RWPE2 (cell line): Measurements from ENCODE around the gene EMD.
"Not testable (repeated sequence)": the region's sequence is repeated elsewhere in the genome, so short reads cannot be mapped to it uniquely, and the experiment has no call there.

Experiments
- ATAC-seq: fragments of 200-7000 bp; cut with Tn5 transposase; 3 replicates; pipeline ENCODE4 v1.9.1; 2021; ENCODE audit warnings: low read depth
- DNase-seq: peaks from one replicate; pipeline ENCODE4 v3.0.0-alpha.2; 2020; ENCODE audit warnings: low spot score
- H3K27ac ChIP-seq: fragments of 450-650 bp; 2 replicates; pipeline ENCODE4 v1.5.1; 2017; ENCODE audit warnings: mild to moderate bottlenecking; ENCODE audit not compliant: poor library complexity, severe bottlenecking
- H3K27me3 ChIP-seq: fragments of 250-450 bp; sonication (Bioruptor Pico); 2 replicates; pipeline ENCODE4 v1.5.1; 2021; ENCODE audit warnings: mild to moderate bottlenecking, moderate library complexity; ENCODE audit not compliant: insufficient read depth, poor library complexity, severe bottlenecking
- H3K36me3 ChIP-seq: fragments of 250-450 bp; sonication (Bioruptor Pico); 2 replicates; pipeline ENCODE4 v1.5.1; 2020; ENCODE audit warnings: low read depth, mild to moderate bottlenecking, moderate library complexity
- H3K4me1 ChIP-seq: fragments of 250-450 bp; sonication (Bioruptor Pico); 2 replicates; pipeline ENCODE4 v1.5.1; 2021; ENCODE audit warnings: mild to moderate bottlenecking, moderate library complexity; ENCODE audit not compliant: insufficient read depth, poor library complexity, severe bottlenecking
- H3K4me3 ChIP-seq: fragments of 250-450 bp; sonication (Bioruptor Pico); 2 replicates; pipeline ENCODE4 v1.5.1; 2021; ENCODE audit warnings: mild to moderate bottlenecking, moderate library complexity; ENCODE audit not compliant: severe bottlenecking
- H3K9me3 ChIP-seq: fragments of 250-450 bp; sonication (Bioruptor Pico); 2 replicates; pipeline ENCODE4 v1.5.1; 2021; ENCODE audit warnings: mild to moderate bottlenecking, moderate library complexity; ENCODE audit not compliant: severe bottlenecking
- CTCF ChIP-seq: fragments of 450-650 bp; IDR thresholded peaks from one replicate; pipeline ENCODE4 v1.5.1; 2017; ENCODE audit warnings: mild to moderate bottlenecking, moderate library complexity; ENCODE audit not compliant: poor library complexity, severe bottlenecking

EMD gene

GRCh38 chrX:154378799-154379568, at the start of gene EMD:
TSS of gene EMD (plus strand) at chrX:154379295. CDS start at chrX:154379485, 190 bp downstream.
- H3K4me1 ChIP-seq: peaks cover 8% of the 10 kb centered on the region
- H3K4me3 ChIP-seq: peak within 1 kb of the TSS; percentile 87
- H3K9me3 ChIP-seq: no peaks in the 10 kb centered on the region
- peaks cover 24% of the 10 kb centered on the region for H3K36me3 ChIP-seq
- peak within 1 kb of the TSS; percentile 83 for H3K27ac ChIP-seq
- DNase-seq (peak; percentile 97), ATAC-seq (peak; percentile 77)
- no peaks in the 10 kb centered on the region for H3K27me3 ChIP-seq
- no peak for TF ChIP-seq CTCF

GRCh38 chrX:154332561-154332960, 46.5 kb upstream of the EMD start:
- H3K9me3 ChIP-seq: no peaks in the 10 kb centered on the region
- H3K4me1 ChIP-seq: no peaks in the 10 kb centered on the region
- no peak overlapping the region for H3K4me3 ChIP-seq
- DNase-seq (no peak), ATAC-seq (no peak)
- H3K27ac ChIP-seq: no peak overlapping the region
- H3K27me3 ChIP-seq: no peaks in the 10 kb centered on the region
- no peaks in the 10 kb centered on the region for H3K36me3 ChIP-seq
- no peak for TF ChIP-seq CTCF

GRCh38 chrX:154333116-154333515, 46.0 kb upstream of the EMD start:
- no peak for ATAC-seq
- no peak for TF ChIP-seq CTCF
- Histone ChIP-seq H3K36me3 (no peaks in the 10 kb centered on the region), H3K4me3 (no peak overlapping the region), H3K27me3 (no peaks in the 10 kb centered on the region), H3K27ac (no peak overlapping the region), H3K4me1 (no peaks in the 10 kb centered on the region), H3K9me3 (no peaks in the 10 kb centered on the region)
- DNase-seq: no peak

- Histone ChIP-seq H3K27ac (no peak overlapping the region), H3K4me1 (no peaks in the 10 kb centered on the region), H3K4me3 (no peak overlapping the region), H3K9me3 (no peaks in the 10 kb centered on the region), H3K27me3 (no peaks in the 10 kb centered on the region), H3K36me3 (no peaks in the 10 kb centered on the region)
- ATAC-seq: no peak
- no peak for DNase-seq
- TF ChIP-seq CTCF: no peak
Measured at GRCh38 chrX:154333837-154334271, 45.2 kb upstream of the EMD start.

- TF ChIP-seq CTCF: no peak
- no peak for DNase-seq
- H3K27ac ChIP-seq: no peak overlapping the region
- no peaks in the 10 kb centered on the region for H3K27me3 ChIP-seq
- H3K36me3 ChIP-seq: no peaks in the 10 kb centered on the region
- no peak overlapping the region for H3K4me3 ChIP-seq
- H3K4me1 ChIP-seq: no peaks in the 10 kb centered on the region
- no peaks in the 10 kb centered on the region for H3K9me3 ChIP-seq
- ATAC-seq: no peak
Measured at GRCh38 chrX:154334496-154334895, 44.6 kb upstream of the EMD start.

GRCh38 chrX:154341399-154342298, 37.4 kb upstream of the EMD start:
- H3K27ac ChIP-seq, DNase-seq, H3K27me3 ChIP-seq, H3K36me3 ChIP-seq, H3K4me3 ChIP-seq, H3K9me3 ChIP-seq, H3K4me1 ChIP-seq: not testable (repeated sequence)
- ATAC-seq: peak; percentile 71
